Vagina (tissue), 2 donors: ENCODE results near the gene FYB2. TPM values are rescaled to one million over a fixed set of nuclear protein-coding genes. Genes with fewer than 3 reads are reported as not detected.

ENCODE experiments used
- DNase-seq, 2 donors: peaks; one replicate each; pipeline ENCODE4 v3.0.0-alpha.2; 2017; ENCODE audit errors: extremely low spot score in 2 of 2
- H3K27ac ChIP-seq: fragments of 200-600 bp; sonication (generic); one replicate; pipeline ENCODE4 v1.5.1; 2019
- H3K27me3 ChIP-seq: fragments of 200-600 bp; sonication (generic); one replicate; pipeline ENCODE4 v1.5.1; 2019
- H3K36me3 ChIP-seq, 2 donors: fragments of 200-600 bp; sonication (generic); one replicate each; pipeline ENCODE4 v1.5.1; 2017 to 2019
- H3K4me1 ChIP-seq: fragments of 200-600 bp; sonication (generic); one replicate; pipeline ENCODE4 v1.5.1; 2019
- H3K4me3 ChIP-seq, 2 donors: fragments of 200-600 bp; sonication (generic); 1 replicate in 1 of 2; 2 replicates in 1 of 2; pipeline ENCODE4 v1.5.1; 2016 to 2019
- H3K9me3 ChIP-seq: fragments of 200-600 bp; sonication (generic); one replicate; pipeline ENCODE4 v1.5.1; 2019
- CTCF ChIP-seq, 3 experiments: fragments of 450-650 bp in 2 of 3; fragments of 200-600 bp in 1 of 3; sonication (generic) in 1 of 3; IDR thresholded peaks; one replicate each; pipeline ENCODE4 v1.5.1; 2017 to 2019; ENCODE audit warnings: antibody characterized with exemption in 3 of 3, mild to moderate bottlenecking in 2 of 3, moderate library complexity in 2 of 3
- POLR2A ChIP-seq, 2 donors: fragments of 450-650 bp; IDR thresholded peaks; one replicate each; pipeline ENCODE4 v1.6.1; 2017; ENCODE audit warnings: antibody characterized with exemption in 2 of 2, mild to moderate bottlenecking in 2 of 2, moderate library complexity in 2 of 2
- POLR2AphosphoS5 ChIP-seq, 2 donors: sonication (generic); formaldehyde crosslinking; IDR thresholded peaks; one replicate each; pipeline ENCODE4 v1.9.0; 2017; ENCODE audit warnings: antibody characterized with exemption in 2 of 2, mild to moderate bottlenecking in 2 of 2, low read depth in 1 of 2; ENCODE audit not compliant: insufficient read depth in 1 of 2
- intact Hi-C: fragments of 100-400 bp; cut with DNase I; formaldehyde crosslinking; loops from one replicate; pipeline ENCODE4 v1.15.1; 2023
- total RNA-seq: library from RNA; depleted of rRNA; stranded (reverse); fragments of >200 nt; gene quantifications from one replicate; pipeline ENCODE4 v1.2.3, GENCODE V29; 2016

FYB2 gene
- total RNA-seq, 1 donor from 2014 or later: not detected

- DNase-seq: no peak
- no peaks in the 10 kb centered on the region for H3K9me3 ChIP-seq
- H3K27ac ChIP-seq: no peak overlapping the region
- no peaks in the 10 kb centered on the region for H3K36me3 ChIP-seq
- H3K4me3 ChIP-seq: no peak overlapping the region
- H3K27me3 ChIP-seq: no peaks in the 10 kb centered on the region
- intact Hi-C loops: no loop called here
- TF ChIP-seq POLR2AphosphoS5 (IDR thresholded peaks at IDR 0.05; ENCODE audit: insufficient read depth in 1 of 2, low read depth in 1 of 2) (no peak), POLR2A (IDR thresholded peaks at IDR 0.05) (no peak), CTCF (IDR thresholded peaks at IDR 0.05) (no peak)
- no peaks in the 10 kb centered on the region for H3K4me1 ChIP-seq
These were observed 21.1 kb downstream of the FYB2 start for GRCh38 chr1:56798053-56798471.

- no peaks in the 10 kb centered on the region for H3K9me3 ChIP-seq
- no peaks in the 10 kb centered on the region for H3K27me3 ChIP-seq
- no peak overlapping the region for H3K4me3 ChIP-seq
- TF ChIP-seq CTCF (IDR thresholded peaks at IDR 0.05) (no peak), POLR2AphosphoS5 (IDR thresholded peaks at IDR 0.05; ENCODE audit: insufficient read depth in 1 of 2, low read depth in 1 of 2) (no peak), POLR2A (IDR thresholded peaks at IDR 0.05) (no peak)
- DNase-seq: no peak
- no peaks in the 10 kb centered on the region for H3K4me1 ChIP-seq
- intact Hi-C loops: no loop called here
- no peaks in the 10 kb centered on the region for H3K36me3 ChIP-seq
- no peak overlapping the region for H3K27ac ChIP-seq
These were observed 22.0 kb downstream of the FYB2 start for GRCh38 chr1:56797065-56797685.

GRCh38 chr1:56795870-56796269 is 23.3 kb downstream of the FYB2 start:
- intact Hi-C loops: no loop called here
- no peaks in the 10 kb centered on the region for H3K27me3 ChIP-seq
- TF ChIP-seq CTCF (IDR thresholded peaks at IDR 0.05) (no peak), POLR2AphosphoS5 (IDR thresholded peaks at IDR 0.05; ENCODE audit: insufficient read depth in 1 of 2, low read depth in 1 of 2) (no peak), POLR2A (IDR thresholded peaks at IDR 0.05) (no peak)
- DNase-seq: no peak
- H3K27ac ChIP-seq: no peak overlapping the region
- no peak overlapping the region for H3K4me3 ChIP-seq
- no peaks in the 10 kb centered on the region for H3K4me1 ChIP-seq
- H3K9me3 ChIP-seq: no peaks in the 10 kb centered on the region
- H3K36me3 ChIP-seq: no peaks in the 10 kb centered on the region

- no peaks in the 10 kb centered on the region for H3K27me3 ChIP-seq
- no peaks in the 10 kb centered on the region for H3K36me3 ChIP-seq
- H3K27ac ChIP-seq: no peak overlapping the region
- TF ChIP-seq POLR2A (IDR thresholded peaks at IDR 0.05): no peak
- no peak for TF ChIP-seq POLR2AphosphoS5 (IDR thresholded peaks at IDR 0.05; ENCODE audit: insufficient read depth in 1 of 2, low read depth in 1 of 2)
- no peak for TF ChIP-seq CTCF (IDR thresholded peaks at IDR 0.05)
- H3K4me1 ChIP-seq: no peaks in the 10 kb centered on the region
- no peak overlapping the region for H3K4me3 ChIP-seq
- intact Hi-C loops: no loop called here
- no peak for DNase-seq
- H3K9me3 ChIP-seq: no peaks in the 10 kb centered on the region
These were observed 29.2 kb downstream of the FYB2 start for GRCh38 chr1:56790036-56790435.

GRCh38 chr1:56788588-56788987 is 30.6 kb downstream of the FYB2 start:
- Histone ChIP-seq H3K4me1 (no peaks in the 10 kb centered on the region), H3K36me3 (no peaks in the 10 kb centered on the region), H3K27me3 (no peaks in the 10 kb centered on the region), H3K4me3 (no peak overlapping the region), H3K27ac (no peak overlapping the region), H3K9me3 (no peaks in the 10 kb centered on the region)
- intact Hi-C loops: no loop called here
- no peak for DNase-seq
- TF ChIP-seq POLR2AphosphoS5 (IDR thresholded peaks at IDR 0.05; ENCODE audit: insufficient read depth in 1 of 2, low read depth in 1 of 2): no peak
- no peak for TF ChIP-seq CTCF (IDR thresholded peaks at IDR 0.05)
- TF ChIP-seq POLR2A (IDR thresholded peaks at IDR 0.05): no peak
